Measurements from ENCODE around the gene ITPRID1. TPM values are rescaled to one million over a fixed set of nuclear protein-coding genes. Genes with fewer than 3 reads are reported as not detected.

ITPRID1 gene
- total and polyA plus RNA-seq, 2 donors from 2014 or later: not detected

DNA sequence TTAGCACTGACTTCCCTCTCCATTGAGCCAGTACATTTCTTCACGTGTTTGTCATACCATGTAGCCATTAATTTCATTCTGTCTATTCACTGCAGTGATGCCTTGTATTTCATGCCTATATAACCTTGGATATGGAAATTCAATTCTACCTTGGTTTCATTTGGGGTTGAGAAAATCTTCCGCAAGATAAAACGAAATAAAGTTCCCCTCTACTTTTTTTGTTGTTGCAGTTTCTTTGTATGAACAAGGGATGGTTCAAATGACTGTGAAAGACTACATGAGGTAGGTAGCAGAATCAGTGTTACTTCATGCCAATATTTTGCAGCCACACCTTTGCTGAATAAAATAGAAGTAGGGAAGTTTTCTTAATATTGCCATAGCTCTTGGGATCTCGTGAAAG, 55.6 kb downstream of the ITPRID1 start:
- DNase-seq (no peak), FAIRE-seq (no peak)
- Histone ChIP-seq H3K4me1 (ENCODE audit: control insufficient read depth in 2 of 3, insufficient read depth in 2 of 3, low read depth in 1 of 3, low read length in 3 of 3) (no peaks in the 10 kb centered on the region), H3K27me3 (ENCODE audit: control insufficient read depth, insufficient read depth, low read length) (no peaks in the 10 kb centered on the region), H3K36me3 (ENCODE audit: control insufficient read depth in 2 of 3, insufficient read depth in 3 of 3, low read length in 3 of 3) (no peaks in the 10 kb centered on the region), H3K27ac (ENCODE audit: low read depth in 2 of 2, low read length in 2 of 2) (no peak overlapping the region), H3K9ac (ENCODE audit: low read length in 3 of 3) (no peak overlapping the region), H3K4me3 (ENCODE audit: low read length in 3 of 3) (no peak overlapping the region), H3K9me3 (ENCODE audit: control insufficient read depth in 2 of 3, insufficient read depth in 1 of 3, low read length in 3 of 3) (no peaks in the 10 kb centered on the region)
- intact Hi-C loops (cut with DNase I): no loop called here
- TF ChIP-seq, protein P1, sequence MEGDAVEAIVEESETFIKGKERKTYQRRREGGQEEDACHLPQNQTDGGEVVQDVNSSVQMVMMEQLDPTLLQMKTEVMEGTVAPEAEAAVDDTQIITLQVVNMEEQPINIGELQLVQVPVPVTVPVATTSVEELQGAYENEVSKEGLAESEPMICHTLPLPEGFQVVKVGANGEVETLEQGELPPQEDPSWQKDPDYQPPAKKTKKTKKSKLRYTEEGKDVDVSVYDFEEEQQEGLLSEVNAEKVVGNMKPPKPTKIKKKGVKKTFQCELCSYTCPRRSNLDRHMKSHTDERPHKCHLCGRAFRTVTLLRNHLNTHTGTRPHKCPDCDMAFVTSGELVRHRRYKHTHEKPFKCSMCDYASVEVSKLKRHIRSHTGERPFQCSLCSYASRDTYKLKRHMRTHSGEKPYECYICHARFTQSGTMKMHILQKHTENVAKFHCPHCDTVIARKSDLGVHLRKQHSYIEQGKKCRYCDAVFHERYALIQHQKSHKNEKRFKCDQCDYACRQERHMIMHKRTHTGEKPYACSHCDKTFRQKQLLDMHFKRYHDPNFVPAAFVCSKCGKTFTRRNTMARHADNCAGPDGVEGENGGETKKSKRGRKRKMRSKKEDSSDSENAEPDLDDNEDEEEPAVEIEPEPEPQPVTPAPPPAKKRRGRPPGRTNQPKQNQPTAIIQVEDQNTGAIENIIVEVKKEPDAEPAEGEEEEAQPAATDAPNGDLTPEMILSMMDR (IDR thresholded peaks at IDR 0.05; ENCODE audit: borderline replicate concordance, extremely low read depth, insufficient read depth): no peak

GRCh38 chr7:31583526-31583925, 69.6 kb downstream of the ITPRID1 start:
- Histone ChIP-seq H3K9ac (ENCODE audit: low read length in 3 of 3) (no peak overlapping the region), H3K27me3 (ENCODE audit: control insufficient read depth, insufficient read depth, low read length) (no peaks in the 10 kb centered on the region), H3K36me3 (ENCODE audit: control insufficient read depth in 2 of 3, insufficient read depth in 3 of 3, low read length in 3 of 3) (no peaks in the 10 kb centered on the region), H3K9me3 (ENCODE audit: control insufficient read depth in 2 of 3, insufficient read depth in 1 of 3, low read length in 3 of 3) (no peaks in the 10 kb centered on the region), H3K4me1 (ENCODE audit: control insufficient read depth in 2 of 3, insufficient read depth in 2 of 3, low read depth in 1 of 3, low read length in 3 of 3) (no peaks in the 10 kb centered on the region), H3K27ac (ENCODE audit: low read depth in 2 of 2, low read length in 2 of 2) (no peak overlapping the region), H3K4me3 (ENCODE audit: low read length in 3 of 3) (no peak overlapping the region)
- FAIRE-seq: no peak
- TF ChIP-seq, protein P1 (IDR thresholded peaks at IDR 0.05; ENCODE audit: borderline replicate concordance, extremely low read depth, insufficient read depth): no peak
- DNase-seq: no peak
- intact Hi-C loops (cut with DNase I): no loop called here

GRCh38 chr7:31583942-31584341, 70.1 kb downstream of the ITPRID1 start:
- Histone ChIP-seq H3K27ac (ENCODE audit: low read depth in 2 of 2, low read length in 2 of 2) (no peak overlapping the region), H3K36me3 (ENCODE audit: control insufficient read depth in 2 of 3, insufficient read depth in 3 of 3, low read length in 3 of 3) (no peaks in the 10 kb centered on the region), H3K9ac (ENCODE audit: low read length in 3 of 3) (no peak overlapping the region), H3K27me3 (ENCODE audit: control insufficient read depth, insufficient read depth, low read length) (no peaks in the 10 kb centered on the region), H3K4me1 (ENCODE audit: control insufficient read depth in 2 of 3, insufficient read depth in 2 of 3, low read depth in 1 of 3, low read length in 3 of 3) (no peaks in the 10 kb centered on the region), H3K9me3 (ENCODE audit: control insufficient read depth in 2 of 3, insufficient read depth in 1 of 3, low read length in 3 of 3) (no peaks in the 10 kb centered on the region), H3K4me3 (ENCODE audit: low read length in 3 of 3) (no peak overlapping the region)
- FAIRE-seq (no peak), DNase-seq (no peak)
- TF ChIP-seq, protein P1 (IDR thresholded peaks at IDR 0.05; ENCODE audit: borderline replicate concordance, extremely low read depth, insufficient read depth): no peak
- intact Hi-C loops (cut with DNase I): no loop called here

DNA sequence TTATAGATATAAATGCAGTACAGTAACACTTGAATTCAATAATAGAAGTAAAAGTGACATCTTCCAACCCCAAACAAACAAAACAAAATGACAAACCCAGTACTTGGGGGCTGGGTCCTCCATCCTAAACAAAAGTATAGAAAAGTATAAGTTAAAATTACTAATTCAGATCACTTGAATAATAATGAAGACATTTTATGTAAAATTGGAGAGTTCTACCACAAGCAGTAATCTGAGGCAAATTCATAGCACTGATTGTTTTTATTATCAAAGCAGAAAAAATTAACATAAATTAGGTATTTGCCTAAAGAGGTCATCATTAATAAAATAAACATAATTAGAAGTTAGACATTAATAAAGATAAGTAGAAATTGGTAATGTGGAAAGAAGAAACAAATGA, 81.5 kb downstream of the ITPRID1 start:
- intact Hi-C loops (cut with DNase I): no loop called here
- H3K4me1 ChIP-seq (ENCODE audit: control insufficient read depth in 2 of 3, insufficient read depth in 2 of 3, low read depth in 1 of 3, low read length in 3 of 3): no peaks in the 10 kb centered on the region
- no peak for FAIRE-seq

More for the DNA sequence above, 81.5 kb downstream of the ITPRID1 start:
- no peak for DNase-seq
- no peak overlapping the region for H3K4me3 ChIP-seq (ENCODE audit: low read length in 3 of 3)
- no peaks in the 10 kb centered on the region for H3K36me3 ChIP-seq (ENCODE audit: control insufficient read depth in 2 of 3, insufficient read depth in 3 of 3, low read length in 3 of 3)
- no peak overlapping the region for H3K9ac ChIP-seq (ENCODE audit: low read length in 3 of 3)
- TF ChIP-seq, protein P1 (IDR thresholded peaks at IDR 0.05; ENCODE audit: borderline replicate concordance, extremely low read depth, insufficient read depth): no peak
- no peaks in the 10 kb centered on the region for H3K9me3 ChIP-seq (ENCODE audit: control insufficient read depth in 2 of 3, insufficient read depth in 1 of 3, low read length in 3 of 3)
- H3K27me3 ChIP-seq (ENCODE audit: control insufficient read depth, insufficient read depth, low read length): no peaks in the 10 kb centered on the region
- H3K27ac ChIP-seq (ENCODE audit: low read depth in 2 of 2, low read length in 2 of 2): no peak overlapping the region
